Activated CD8-positive, alpha-beta memory T cell treated with anti-CD3 and anti-CD28 coated beads for 36 hours (primary cell): ENCODE measurements around the gene SLC35B2. TPM values are rescaled to one million over a fixed set of nuclear protein-coding genes. Genes with fewer than 3 reads are reported as not detected.

Source experiments
- total RNA-seq, 2 experiments: library from RNA; stranded (reverse); gene quantifications; one replicate each; pipeline ENCODE4 v1.2.3, GENCODE V29; 2021

The SLC35B2 gene
- total RNA-seq, 2 experiments from 2014 or later, result 32.5 to 32.6 TPM

Other genes with a start within 250 kb of the SLC35B2 start
- 10 to 100 TPM; 53.1 to 54.5 TPM for gene MRPL14, start 130.1 kb downstream of the SLC35B2 start, total RNA-seq
- 10 to 100 TPM; 16.0 to 17.8 TPM for gene TMEM63B, start 130.0 kb downstream of the SLC35B2 start, total RNA-seq
- gene CAPN11, start 98.7 kb downstream of the SLC35B2 start, total RNA-seq, result not detected
- not detected for gene MYMX, start 40.6 kb downstream of the SLC35B2 start, total RNA-seq
- gene SLC29A1, start 33.9 kb downstream of the SLC35B2 start, total RNA-seq, result 100 to 1,000 TPM; 116 TPM
- 1,000 to 10,000 TPM; 2,366 to 2,390 TPM for gene HSP90AB1, start 10.4 kb downstream of the SLC35B2 start, total RNA-seq
- gene NFKBIE, start 8.0 kb upstream of the SLC35B2 start, total RNA-seq, result 10 to 100 TPM; 27.8 to 28.7 TPM
- gene TMEM151B, start 12.9 kb upstream of the SLC35B2 start, total RNA-seq, result not detected
- gene AARS2, start 55.8 kb upstream of the SLC35B2 start, total RNA-seq, result 10 to 100 TPM; 24.5 to 24.9 TPM
- gene SPATS1, start 85.1 kb upstream of the SLC35B2 start, total RNA-seq, result not detected
- 10 to 100 TPM; 28.2 to 28.5 TPM for gene CDC5L, start 130.2 kb upstream of the SLC35B2 start, total RNA-seq